Measurements from ENCODE around the gene TSKU. TPM values are rescaled to one million over a fixed set of nuclear protein-coding genes. Genes with fewer than 3 reads are reported as not detected.

The TSKU gene
- total and polyA plus RNA-seq, 2 donors (not counting 1 experiment from before 2014, with no cell fraction given): 5.0 to 10.6 TPM

DNA sequence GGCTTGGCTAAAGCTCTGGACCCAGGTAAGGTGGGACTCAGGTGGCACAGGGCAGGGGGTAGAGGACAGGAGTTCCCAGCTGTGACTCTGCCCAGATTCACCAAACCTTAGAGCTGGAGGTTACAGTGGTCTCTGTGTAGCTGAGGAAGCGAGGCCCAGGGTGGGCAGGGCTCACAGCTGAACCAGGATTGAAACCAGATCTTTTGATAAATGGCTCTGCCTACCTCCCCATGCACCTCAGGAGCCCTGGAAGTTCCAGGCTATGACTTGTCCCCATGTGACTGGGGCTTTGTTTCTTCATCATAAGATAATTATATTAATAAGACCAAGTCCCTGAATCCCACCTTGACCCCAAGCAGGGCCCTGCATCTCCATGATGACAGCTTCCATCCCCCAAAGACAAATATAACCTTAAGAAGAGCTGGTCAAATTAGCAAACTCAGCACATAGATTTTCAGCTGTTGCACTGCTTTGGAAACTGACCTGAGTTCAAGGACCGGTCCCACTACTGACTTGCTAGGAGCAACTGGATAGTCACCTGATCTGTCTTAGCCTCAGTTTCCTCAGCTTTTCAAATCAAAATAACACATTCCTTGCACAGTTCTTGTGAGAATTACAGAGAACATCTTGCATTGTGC, 21.3 kb upstream of the TSKU start:
- peaks cover 5% of the 10 kb centered on the region for H3K4me1 ChIP-seq (ENCODE audit: control insufficient read depth, extremely low read depth, insufficient read depth, low read length)
- H3K27me3 ChIP-seq (ENCODE audit: control insufficient read depth, insufficient read depth, low read length): peaks cover 2% of the 10 kb centered on the region
- H4K20me1 ChIP-seq (ENCODE audit: control insufficient read depth, extremely low read depth, insufficient read depth, low read length): no peaks in the 10 kb centered on the region
- no peak overlapping the region for H3K27ac ChIP-seq (ENCODE audit: insufficient read depth, low read length)
- no peak overlapping the region for H3K4me2 ChIP-seq (ENCODE audit: extremely low read depth, insufficient read depth, low read length)
- H3K36me3 ChIP-seq (ENCODE audit: control insufficient read depth, insufficient read depth, low read length): no peaks in the 10 kb centered on the region
- H3K79me2 ChIP-seq (ENCODE audit: control insufficient read depth, insufficient read depth, low read length): no peaks in the 10 kb centered on the region
- DNase-seq (ENCODE audit: low read depth in 2 of 2): no peak
- no peak for TF ChIP-seq EZH2 (IDR thresholded peaks at IDR 0.05; ENCODE audit: low read length, missing control alignments)
- TF ChIP-seq, protein P1, sequence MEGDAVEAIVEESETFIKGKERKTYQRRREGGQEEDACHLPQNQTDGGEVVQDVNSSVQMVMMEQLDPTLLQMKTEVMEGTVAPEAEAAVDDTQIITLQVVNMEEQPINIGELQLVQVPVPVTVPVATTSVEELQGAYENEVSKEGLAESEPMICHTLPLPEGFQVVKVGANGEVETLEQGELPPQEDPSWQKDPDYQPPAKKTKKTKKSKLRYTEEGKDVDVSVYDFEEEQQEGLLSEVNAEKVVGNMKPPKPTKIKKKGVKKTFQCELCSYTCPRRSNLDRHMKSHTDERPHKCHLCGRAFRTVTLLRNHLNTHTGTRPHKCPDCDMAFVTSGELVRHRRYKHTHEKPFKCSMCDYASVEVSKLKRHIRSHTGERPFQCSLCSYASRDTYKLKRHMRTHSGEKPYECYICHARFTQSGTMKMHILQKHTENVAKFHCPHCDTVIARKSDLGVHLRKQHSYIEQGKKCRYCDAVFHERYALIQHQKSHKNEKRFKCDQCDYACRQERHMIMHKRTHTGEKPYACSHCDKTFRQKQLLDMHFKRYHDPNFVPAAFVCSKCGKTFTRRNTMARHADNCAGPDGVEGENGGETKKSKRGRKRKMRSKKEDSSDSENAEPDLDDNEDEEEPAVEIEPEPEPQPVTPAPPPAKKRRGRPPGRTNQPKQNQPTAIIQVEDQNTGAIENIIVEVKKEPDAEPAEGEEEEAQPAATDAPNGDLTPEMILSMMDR (conservative IDR thresholded peaks at IDR 0.05 in 1 of 2, IDR thresholded peaks at IDR 0.05 in 1 of 2; ENCODE audit: low read depth in 1 of 2, low read length in 2 of 2): no peak
- no peak overlapping the region for H3K9ac ChIP-seq (ENCODE audit: insufficient read depth, low read length)
- H3K9me3 ChIP-seq (ENCODE audit: control insufficient read depth, insufficient read depth, low read depth, low read length): no peaks in the 10 kb centered on the region
- H2AFZ ChIP-seq (ENCODE audit: low read length): no peak overlapping the region
- no peak overlapping the region for H3K4me3 ChIP-seq (replicated peaks in 1 of 4; ENCODE audit: control extremely low read depth in 1 of 4, insufficient read depth in 1 of 4, low read depth in 3 of 4, low read length in 4 of 4)

DNA sequence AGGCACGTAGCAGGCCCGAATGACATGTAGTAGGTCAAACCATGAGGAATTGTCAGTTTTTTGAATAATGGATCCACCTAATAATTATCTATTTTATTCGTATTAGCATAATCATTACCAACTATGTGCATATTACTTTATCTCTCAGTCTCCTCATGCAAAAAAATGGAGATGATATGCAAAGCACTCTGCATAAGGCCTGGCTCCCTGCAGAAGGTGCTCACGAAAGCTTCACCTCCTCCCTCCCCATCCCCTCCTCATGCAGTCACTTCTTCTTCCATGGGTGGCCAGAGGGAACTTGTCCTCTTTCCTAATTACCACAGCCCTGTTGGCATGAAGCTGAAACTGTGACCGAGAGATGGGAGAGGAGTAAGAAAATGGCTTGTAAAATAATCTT, 20.8 kb upstream of the TSKU start:
- H3K9me3 ChIP-seq (ENCODE audit: control insufficient read depth, insufficient read depth, low read depth, low read length): no peaks in the 10 kb centered on the region
- TF ChIP-seq EZH2 (IDR thresholded peaks at IDR 0.05; ENCODE audit: low read length, missing control alignments): no peak
- TF ChIP-seq, protein P1 (conservative IDR thresholded peaks at IDR 0.05 in 1 of 2, IDR thresholded peaks at IDR 0.05 in 1 of 2; ENCODE audit: low read depth in 1 of 2, low read length in 2 of 2): no peak
- no peaks in the 10 kb centered on the region for H3K36me3 ChIP-seq (ENCODE audit: control insufficient read depth, insufficient read depth, low read length)
- H3K27me3 ChIP-seq (ENCODE audit: control insufficient read depth, insufficient read depth, low read length): peaks cover 7% of the 10 kb centered on the region
- H2AFZ ChIP-seq (ENCODE audit: low read length): no peak overlapping the region
- no peak overlapping the region for H3K4me2 ChIP-seq (ENCODE audit: extremely low read depth, insufficient read depth, low read length)
- no peak for DNase-seq (ENCODE audit: low read depth in 2 of 2)
- no peaks in the 10 kb centered on the region for H4K20me1 ChIP-seq (ENCODE audit: control insufficient read depth, extremely low read depth, insufficient read depth, low read length)
- no peaks in the 10 kb centered on the region for H3K79me2 ChIP-seq (ENCODE audit: control insufficient read depth, insufficient read depth, low read length)
- no peak overlapping the region for H3K4me3 ChIP-seq (replicated peaks in 1 of 4; ENCODE audit: control extremely low read depth in 1 of 4, insufficient read depth in 1 of 4, low read depth in 3 of 4, low read length in 4 of 4)
- no peak overlapping the region for H3K9ac ChIP-seq (ENCODE audit: insufficient read depth, low read length)
- no peak overlapping the region for H3K27ac ChIP-seq (ENCODE audit: insufficient read depth, low read length)
- H3K4me1 ChIP-seq (ENCODE audit: control insufficient read depth, extremely low read depth, insufficient read depth, low read length): peaks cover 5% of the 10 kb centered on the region

DNA sequence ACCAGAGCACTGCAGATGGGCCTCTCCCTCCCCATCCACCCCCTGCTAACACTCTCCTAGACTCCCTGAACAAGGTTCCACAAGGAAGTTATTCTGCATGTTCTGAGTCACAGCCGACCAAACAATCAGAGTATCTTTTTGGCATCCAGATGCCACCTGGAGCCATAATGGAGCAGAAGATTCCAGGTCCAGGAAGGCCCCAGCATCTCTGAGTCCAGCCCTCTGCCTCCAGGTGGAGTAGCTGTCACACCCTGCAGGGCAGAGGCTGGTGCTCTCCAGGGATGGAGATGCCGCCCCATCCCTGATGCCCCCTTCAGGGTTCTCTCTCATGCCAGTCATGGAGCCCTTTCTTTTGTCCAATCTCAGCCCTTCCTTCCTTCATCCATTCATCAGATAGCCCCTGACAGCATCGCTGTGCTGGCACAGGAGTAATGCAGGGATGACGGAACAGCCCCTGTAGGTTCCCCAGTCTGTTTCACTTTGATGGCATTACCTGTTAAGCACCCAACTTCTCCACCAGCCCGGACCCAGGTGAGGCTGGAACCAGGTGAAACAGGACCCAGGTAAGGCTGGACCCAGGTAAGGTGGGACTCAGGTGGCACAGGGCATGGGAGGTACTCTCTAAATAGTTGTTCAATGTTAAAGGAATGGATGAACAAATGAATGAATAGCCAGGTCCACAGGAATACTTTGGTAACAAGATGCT, 20.1 kb upstream of the TSKU start:
- Histone ChIP-seq H3K9me3 (ENCODE audit: control insufficient read depth, insufficient read depth, low read depth, low read length) (no peaks in the 10 kb centered on the region), H3K27ac (ENCODE audit: insufficient read depth, low read length) (no peak overlapping the region), H3K27me3 (ENCODE audit: control insufficient read depth, insufficient read depth, low read length) (peaks cover 7% of the 10 kb centered on the region), H3K36me3 (ENCODE audit: control insufficient read depth, insufficient read depth, low read length) (no peaks in the 10 kb centered on the region), H3K4me3 (replicated peaks in 1 of 4; ENCODE audit: control extremely low read depth in 1 of 4, insufficient read depth in 1 of 4, low read depth in 3 of 4, low read length in 4 of 4) (no peak overlapping the region), H3K9ac (ENCODE audit: insufficient read depth, low read length) (no peak overlapping the region), H3K79me2 (ENCODE audit: control insufficient read depth, insufficient read depth, low read length) (no peaks in the 10 kb centered on the region), H2AFZ (ENCODE audit: low read length) (no peak overlapping the region), H3K4me2 (ENCODE audit: extremely low read depth, insufficient read depth, low read length) (no peak overlapping the region), H4K20me1 (ENCODE audit: control insufficient read depth, extremely low read depth, insufficient read depth, low read length) (no peaks in the 10 kb centered on the region), H3K4me1 (ENCODE audit: control insufficient read depth, extremely low read depth, insufficient read depth, low read length) (peaks cover 5% of the 10 kb centered on the region)
- no peak for DNase-seq (ENCODE audit: low read depth in 2 of 2)
- TF ChIP-seq, protein P1 (conservative IDR thresholded peaks at IDR 0.05 in 1 of 2, IDR thresholded peaks at IDR 0.05 in 1 of 2; ENCODE audit: low read depth in 1 of 2, low read length in 2 of 2): no peak
